HepG2 (cell line): ENCODE results near the gene ELP4. TPM values are rescaled to one million over a fixed set of nuclear protein-coding genes. Genes with fewer than 3 reads are reported as not detected.

Experiments
- ATAC-seq: fragments of 200-7000 bp; cut with Tn5 transposase; 3 replicates; pipeline ENCODE4 v1.9.1; 2020; ENCODE audit warnings: mild to moderate bottlenecking, moderate library complexity
- BruUV-seq: library from RNA; stranded (reverse); fragments of 400-500 nt; replicated peaks from 2 replicates; lab custom pipeline; 2021; lab: Mats Ljungman, UMichigan
- CTCF ChIA-PET: fragments of 300-600 bp; formaldehyde crosslinking; extraction: SDS; loops from one replicate; lab custom pipeline; 2021; ENCODE audit warnings: low total read pairs, inconsistent platforms, low intra/inter-chr PET ratio; lab: Yijun Ruan, JAX
- POLR2A ChIA-PET: fragments of 350-600 bp; sonication (Branson Sonifier 250); formaldehyde crosslinking; loops from one replicate; lab custom pipeline; 2020; ENCODE audit warnings: antibody characterized with exemption, inconsistent platforms; lab: Yijun Ruan, JAX
- DNase-seq: peaks from one replicate; pipeline ENCODE4 v3.0.0-alpha.2; 2015; ENCODE audit warnings: low spot score
- FAIRE-seq: peaks from 3 replicates; lab custom pipeline; 2011; peaks lifted over from hg19 to GRCh38; lab: Jason Lieb, UNC
- H2AFZ ChIP-seq: one replicate; pipeline ENCODE4 v1.6.1; 2011; ENCODE audit warnings: low read length, inconsistent platforms
- H3K27ac ChIP-seq: fragments of 300-600 bp; 3 replicates; pipeline ENCODE4 v1.8.0; 2011; ENCODE audit warnings: mixed run types, mild to moderate bottlenecking, mixed read lengths, low read length, inconsistent platforms; ENCODE audit not compliant: insufficient read depth; ENCODE audit errors: extremely low read length
- H3K27me3 ChIP-seq, 2 experiments: fragments of 200-600 bp in 1 of 2; 2 replicates in 1 of 2; 3 replicates in 1 of 2; pipeline versions ENCODE4 v1.6.0 to v1.8.0; 2011; ENCODE audit warnings: low read length in 2 of 2, mild to moderate bottlenecking in 2 of 2, moderate library complexity in 2 of 2, inconsistent platforms in 1 of 2; ENCODE audit not compliant: insufficient read depth in 2 of 2, control insufficient read depth in 1 of 2
- H3K36me3 ChIP-seq, 2 experiments: fragments of 200-600 bp in 1 of 2; replicated peaks in 1 of 2; 2 replicates in 1 of 2; 3 replicates in 1 of 2; pipeline versions ENCODE4 v1.5.1 to v1.8.0; 2011; ENCODE audit warnings: low read length in 2 of 2, inconsistent platforms in 1 of 2; ENCODE audit not compliant: insufficient read depth in 2 of 2, control insufficient read depth in 1 of 2
- H3K4me1 ChIP-seq: 2 replicates; pipeline ENCODE4 v1.5.1; 2012; ENCODE audit warnings: low read length, inconsistent platforms; ENCODE audit not compliant: insufficient read depth
- H3K4me2 ChIP-seq: 2 replicates; pipeline ENCODE4 v1.6.0; 2011; ENCODE audit warnings: low read depth, low read length, inconsistent platforms
- H3K4me3 ChIP-seq, 3 experiments: fragments of 200-600 bp in 1 of 3; sonication (generic), shearing (Covaris generic) in 1 of 3; replicated peaks in 1 of 3; 2 replicates each; pipeline ENCODE4 v1.5.1; 2011 to 2016; ENCODE audit warnings: low read length in 3 of 3, inconsistent platforms in 2 of 3, low read depth in 2 of 3, mild to moderate bottlenecking in 2 of 3, control low read depth in 1 of 3, mixed read lengths in 1 of 3; ENCODE audit not compliant: insufficient read depth in 1 of 3
- H3K79me2 ChIP-seq: one replicate; pipeline ENCODE4 v1.6.1; 2011; ENCODE audit warnings: low read length, inconsistent platforms; ENCODE audit not compliant: insufficient read depth
- H3K9ac ChIP-seq: 2 replicates; pipeline ENCODE4 v1.6.0; 2011; ENCODE audit warnings: mild to moderate bottlenecking, low read depth, low read length, inconsistent platforms; ENCODE audit not compliant: insufficient read depth
- H3K9me3 ChIP-seq: 2 replicates; pipeline ENCODE4 v1.5.1; 2012; ENCODE audit warnings: mild to moderate bottlenecking, low read length
- H4K20me1 ChIP-seq: 2 replicates; pipeline ENCODE4 v1.6.0; 2011; ENCODE audit warnings: inconsistent platforms, mild to moderate bottlenecking, low read length, moderate library complexity; ENCODE audit not compliant: insufficient read depth
- FOXM1 ChIP-seq: sonication (generic); formaldehyde crosslinking; IDR thresholded peaks from 2 replicates; pipeline ENCODE4 v1.5.0; 2020; ENCODE audit warnings: missing genetic modification reagents
- LCORL ChIP-seq, 2 experiments: fragments of 450-650 bp in 1 of 2; sonication (generic) in 1 of 2; formaldehyde crosslinking in 1 of 2; IDR thresholded peaks; 2 replicates each; pipeline versions ENCODE4 v1.5.0 to v1.6.1; 2017 to 2020; ENCODE audit warnings: antibody characterized with exemption in 1 of 2, missing genetic modification reagents in 1 of 2
- TARDBP ChIP-seq: sonication (generic); formaldehyde crosslinking; IDR thresholded peaks from 2 replicates; pipeline ENCODE4 v1.8.0; 2022; ENCODE audit warnings: mild to moderate bottlenecking, missing genetic modification reagents
- TOE1 ChIP-seq: sonication (generic); formaldehyde crosslinking; IDR thresholded peaks from 2 replicates; pipeline ENCODE4 v1.4.0; 2020; ENCODE audit warnings: mild to moderate bottlenecking, missing genetic modification reagents
- YEATS4 ChIP-seq: sonication (generic); formaldehyde crosslinking; IDR thresholded peaks from 2 replicates; pipeline ENCODE4 v1.4.0; 2020; ENCODE audit warnings: missing genetic modification reagents, borderline replicate concordance
- ZBTB33 ChIP-seq: sonication (generic); formaldehyde crosslinking; IDR thresholded peaks from 2 replicates; pipeline ENCODE4 v1.4.0; 2020; ENCODE audit warnings: missing genetic modification reagents
- ZNF275 ChIP-seq: sonication (generic); formaldehyde crosslinking; IDR thresholded peaks from 2 replicates; pipeline ENCODE4 v1.8.0; 2022; ENCODE audit warnings: missing genetic modification reagents, mild to moderate bottlenecking, inconsistent platforms, borderline replicate concordance
- ZNF543 ChIP-seq: sonication (generic); formaldehyde crosslinking; IDR thresholded peaks from 2 replicates; pipeline ENCODE4 v1.4.0; 2020; ENCODE audit warnings: mild to moderate bottlenecking, missing genetic modification reagents
- ZNF670 ChIP-seq: sonication (generic); formaldehyde crosslinking; IDR thresholded peaks from 2 replicates; pipeline ENCODE4 v1.8.0; 2022; ENCODE audit warnings: mild to moderate bottlenecking, missing genetic modification reagents, borderline replicate concordance
- ZNF709 ChIP-seq: sonication (generic); formaldehyde crosslinking; IDR thresholded peaks from 2 replicates; pipeline ENCODE4 v1.5.0; 2020; ENCODE audit warnings: mild to moderate bottlenecking, missing genetic modification reagents
- ZNF746 ChIP-seq: sonication (generic); formaldehyde crosslinking; IDR thresholded peaks from 2 replicates; pipeline ENCODE4 v1.8.0; 2022; ENCODE audit warnings: mild to moderate bottlenecking, missing genetic modification reagents
- ZNF768 ChIP-seq: sonication (generic); formaldehyde crosslinking; IDR thresholded peaks from 2 replicates; pipeline ENCODE4 v1.4.0; 2020; ENCODE audit warnings: missing genetic modification reagents
- ZNF839 ChIP-seq: sonication (generic); formaldehyde crosslinking; IDR thresholded peaks from 2 replicates; pipeline ENCODE4 v1.4.0; 2020; ENCODE audit warnings: missing genetic modification reagents, mild to moderate bottlenecking, borderline replicate concordance
- in situ Hi-C: cut with HindIII; loops from 2 replicates; pipeline ENCODE4 v1.10.0; 2017; ENCODE audit warnings: low pct_unique_long_range_greater_than_20kb; ENCODE audit not compliant: extremely low pct_ligation_motif_present
- intact Hi-C: fragments of 100-400 bp; cut with micrococcal nuclease; formaldehyde crosslinking; loops from one replicate; pipeline ENCODE4 v1.10.0; 2022; ENCODE audit not compliant: unreplicated experiment
- polyA plus RNA-seq, 8 experiments: library from polyadenylated mRNA; depleted of rRNA in 3 of 8; stranded (reverse) in 7 of 8; unstranded in 1 of 8; fragments of >200 nt; fragmentation: Illumina TruSeq in 4 of 8; extraction: Trizol in 4 of 8; gene quantifications; 2 replicates each; pipeline versions ENCODE4 v1.2.1 to v1.2.3, GENCODE V29; 2011 to 2016; ENCODE audit warnings: low read depth in 4 of 8, missing spikeins in 1 of 8, mixed read lengths in 1 of 8; ENCODE audit not compliant: insufficient read depth in 1 of 8
- total RNA-seq, 5 experiments: library from RNA; depleted of rRNA; stranded (reverse); fragments of >200 nt; fragmentation: Illumina TruSeq; extraction: Trizol; gene quantifications; 2 replicates each; pipeline ENCODE4 v1.2.3, GENCODE V29; 2016; ENCODE audit warnings: low read depth in 1 of 5

Gene ELP4
- total and polyA plus RNA-seq, 2 of the 13 experiments (the other 11 are each of a cell fraction or from before 2014, with no cell fraction given) = 12.8 to 19.1 TPM

GRCh38 chr11:31687861-31688260 is 178.3 kb downstream of the ELP4 start (continued):
- no peak for TF ChIP-seq ZBTB33 (CRISPR knock-in tag)
- no peak for TF ChIP-seq ZNF709 (CRISPR knock-in tag)
- no peak for TF ChIP-seq ZNF275 (CRISPR knock-in tag)
- TF ChIP-seq TOE1 = no peak
- TF ChIP-seq, all 625 proteins: peak for 0

DNA sequence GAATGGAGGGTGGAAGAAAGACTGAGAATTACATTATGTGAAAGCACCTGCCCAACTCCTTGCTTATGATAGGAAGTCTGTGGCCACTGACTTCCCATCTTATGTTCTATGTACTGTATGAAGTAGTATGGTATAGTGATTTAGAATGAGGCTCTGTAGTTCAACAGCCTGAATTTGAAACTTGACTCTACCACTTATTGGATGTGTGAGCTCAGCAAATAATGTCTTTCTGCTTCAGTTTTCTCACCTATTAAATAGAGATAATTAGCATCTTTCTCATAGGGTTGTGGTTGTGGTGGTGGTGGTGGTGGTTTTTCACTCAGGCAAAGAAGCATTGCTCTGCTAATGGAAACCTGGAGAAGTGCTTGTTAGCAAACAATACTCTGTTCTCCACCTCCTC is 180.0 kb downstream of the ELP4 start:
- H3K9me3 ChIP-seq = no peaks in the 10 kb centered on the region
- H3K79me2 ChIP-seq = no peaks in the 10 kb centered on the region
- ChIA-PET CTCF (no interaction called here), POLR2A (no interaction called here)
- TF ChIP-seq ZNF543 (no peak), ZNF768 (no peak), ZNF839 (no peak), FOXM1 (CRISPR knock-in tag) (no peak), TARDBP (CRISPR knock-in tag) (no peak), ZNF746 (CRISPR knock-in tag) (no peak), ZNF670 (no peak), LCORL (IDR thresholded peaks at IDR 0.05) (no peak), LCORL (CRISPR knock-in tag; IDR thresholded peaks at IDR 0.05) (no peak), YEATS4 (no peak)
- H2AFZ ChIP-seq = no peak overlapping the region
- intact Hi-C loops = no loop called here
- no TSS peak for BruUV-seq
- no peak for FAIRE-seq
- no peaks in the 10 kb centered on the region for H3K36me3 ChIP-seq
- H4K20me1 ChIP-seq = no peaks in the 10 kb centered on the region
- no peak overlapping the region for H3K4me2 ChIP-seq
- no peaks in the 10 kb centered on the region; a peak in 1 of 5 replicates for H3K27me3 ChIP-seq
- no peak overlapping the region for H3K9ac ChIP-seq
- in situ Hi-C loops = no loop called here
- no peak overlapping the region for H3K27ac ChIP-seq
- no peak for DNase-seq
- no peak for ATAC-seq
- no peak overlapping the region for H3K4me3 ChIP-seq
- H3K4me1 ChIP-seq = peaks cover 2% of the 10 kb centered on the region
